Measurements from ENCODE around the gene NOX5. TPM values are rescaled to one million over a fixed set of nuclear protein-coding genes. Genes with fewer than 3 reads are reported as not detected.

The NOX5 gene
- total RNA-seq, 1 donor, result not detected

DNA sequence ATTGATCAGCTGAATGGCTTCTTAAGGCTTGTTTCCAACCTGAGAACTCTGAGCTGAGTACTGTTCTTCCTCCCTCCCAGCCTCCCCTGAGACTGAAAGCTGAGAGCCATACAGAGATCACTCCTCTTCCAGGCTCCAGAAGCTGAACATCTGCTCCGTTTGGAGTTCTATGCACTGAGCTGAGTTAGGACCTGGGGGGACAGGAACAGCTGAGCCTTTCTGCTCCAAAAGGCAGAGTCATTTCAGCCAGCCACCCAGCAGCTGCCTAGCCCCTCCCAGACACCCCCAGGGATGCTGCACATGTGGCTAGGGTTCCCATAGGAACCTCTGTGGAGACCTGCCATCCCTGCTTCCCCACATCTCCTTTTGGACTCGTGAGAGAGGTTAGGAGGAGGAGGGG is 81.7 kb downstream of the NOX5 start:
- Histone ChIP-seq H3K27me3 (ENCODE audit: insufficient read depth, low read length) (no peaks in the 10 kb centered on the region), H3K9me3 (ENCODE audit: low read depth, low read length) (no peaks in the 10 kb centered on the region), H3K4me1 (ENCODE audit: insufficient read depth, low read length) (peaks cover 4% of the 10 kb centered on the region), H3K4me3 (ENCODE audit: low read length) (no peak overlapping the region)

DNA sequence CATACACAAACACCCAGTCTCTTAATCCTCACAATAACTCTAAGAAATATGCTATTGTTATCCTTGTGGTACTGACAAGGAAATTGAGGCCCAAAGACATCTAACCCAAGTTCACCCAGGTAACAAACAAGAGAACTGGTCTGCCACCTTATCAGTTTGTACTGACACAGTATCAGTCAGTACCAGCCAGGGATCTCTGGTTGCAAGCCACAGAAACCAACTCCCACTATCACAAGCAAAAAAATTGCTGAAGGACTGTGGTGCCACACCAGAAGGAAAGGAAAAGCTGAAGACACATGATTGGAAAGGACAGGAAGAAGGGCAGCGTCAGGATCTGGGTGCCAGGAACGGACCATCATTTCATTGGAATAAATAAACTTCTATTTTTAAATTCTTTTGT is 82.1 kb downstream of the NOX5 start:
- Histone ChIP-seq H3K27me3 (ENCODE audit: insufficient read depth, low read length) (no peaks in the 10 kb centered on the region), H3K9me3 (ENCODE audit: low read depth, low read length) (no peaks in the 10 kb centered on the region)

DNA sequence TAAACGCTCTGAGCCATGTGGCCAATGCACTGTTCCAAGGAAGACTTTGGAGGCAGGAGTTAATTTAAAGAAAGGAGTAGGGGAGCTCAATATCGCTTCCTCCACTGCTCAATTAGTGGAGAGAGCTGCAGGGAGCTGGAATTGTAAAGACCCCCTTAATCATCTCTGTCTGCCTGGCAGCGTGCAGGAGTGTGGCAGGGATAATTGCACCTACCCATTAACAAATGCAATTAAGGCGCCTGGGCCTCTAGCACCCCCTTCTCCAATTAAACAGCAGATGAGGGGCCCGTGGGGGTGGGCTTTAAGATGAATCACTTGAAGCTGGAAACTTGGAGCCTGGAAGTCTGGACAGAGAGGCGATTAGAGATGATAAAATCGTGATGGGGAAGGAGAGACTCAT is 84.3 kb downstream of the NOX5 start:
- H3K4me1 ChIP-seq (ENCODE audit: insufficient read depth, low read length), result peaks cover 2% of the 10 kb centered on the region
- no peaks in the 10 kb centered on the region for H3K27me3 ChIP-seq (ENCODE audit: insufficient read depth, low read length)
- H3K9me3 ChIP-seq (ENCODE audit: low read depth, low read length), result no peaks in the 10 kb centered on the region
- no peak overlapping the region for H3K4me3 ChIP-seq (ENCODE audit: low read length)

More for the DNA sequence above, 82.1 kb downstream of the NOX5 start:
- no peak overlapping the region for H3K4me3 ChIP-seq (ENCODE audit: low read length)
- peaks cover 4% of the 10 kb centered on the region for H3K4me1 ChIP-seq (ENCODE audit: insufficient read depth, low read length)

DNA sequence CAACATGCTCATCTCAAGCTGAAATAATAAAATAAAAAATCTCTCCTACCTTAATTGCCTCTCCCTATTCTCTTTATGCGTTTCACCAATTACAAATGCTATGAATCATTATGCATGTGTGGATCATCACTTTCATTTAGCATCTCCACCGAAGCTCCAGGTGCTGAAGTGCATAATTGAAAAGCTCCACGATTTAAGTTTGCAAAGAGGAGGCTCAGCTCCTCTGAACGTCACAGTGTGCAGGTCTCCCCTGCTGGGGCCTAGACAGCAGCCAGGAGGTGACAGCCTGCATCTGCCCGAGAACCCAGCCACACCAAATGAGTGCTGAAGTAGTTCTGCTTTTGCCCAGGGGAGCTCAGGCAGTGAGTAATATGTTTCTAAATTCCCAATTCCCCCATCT is 85.4 kb downstream of the NOX5 start:
- no peaks in the 10 kb centered on the region for H3K9me3 ChIP-seq (ENCODE audit: low read depth, low read length)
- peaks cover 3% of the 10 kb centered on the region for H3K4me1 ChIP-seq (ENCODE audit: insufficient read depth, low read length)
- H3K4me3 ChIP-seq (ENCODE audit: low read length), result no peak overlapping the region
- no peaks in the 10 kb centered on the region for H3K27me3 ChIP-seq (ENCODE audit: insufficient read depth, low read length)

DNA sequence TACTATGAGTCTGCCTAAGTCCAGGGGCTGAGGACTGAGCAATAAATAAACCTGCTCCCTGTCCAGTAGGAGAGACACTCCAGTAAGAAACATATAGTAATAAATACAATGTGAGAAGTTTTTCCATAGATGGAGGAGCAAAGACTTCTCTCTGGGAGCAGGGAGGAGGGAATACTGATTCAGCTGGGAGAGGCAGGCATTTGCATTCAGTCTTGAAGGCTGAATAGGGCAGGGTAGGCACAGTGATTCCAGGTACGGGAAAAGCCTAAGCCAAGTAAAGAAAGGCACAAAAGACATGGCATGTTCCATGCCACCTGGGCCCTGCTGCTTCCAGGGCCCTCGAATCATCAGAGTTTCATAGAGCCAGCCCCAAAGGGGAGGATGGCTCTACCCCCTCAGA is 86.3 kb downstream of the NOX5 start:
- Histone ChIP-seq H3K9me3 (ENCODE audit: low read depth, low read length) (no peaks in the 10 kb centered on the region), H3K4me1 (ENCODE audit: insufficient read depth, low read length) (peaks cover 3% of the 10 kb centered on the region), H3K4me3 (ENCODE audit: low read length) (no peak overlapping the region), H3K27me3 (ENCODE audit: insufficient read depth, low read length) (no peaks in the 10 kb centered on the region)

DNA sequence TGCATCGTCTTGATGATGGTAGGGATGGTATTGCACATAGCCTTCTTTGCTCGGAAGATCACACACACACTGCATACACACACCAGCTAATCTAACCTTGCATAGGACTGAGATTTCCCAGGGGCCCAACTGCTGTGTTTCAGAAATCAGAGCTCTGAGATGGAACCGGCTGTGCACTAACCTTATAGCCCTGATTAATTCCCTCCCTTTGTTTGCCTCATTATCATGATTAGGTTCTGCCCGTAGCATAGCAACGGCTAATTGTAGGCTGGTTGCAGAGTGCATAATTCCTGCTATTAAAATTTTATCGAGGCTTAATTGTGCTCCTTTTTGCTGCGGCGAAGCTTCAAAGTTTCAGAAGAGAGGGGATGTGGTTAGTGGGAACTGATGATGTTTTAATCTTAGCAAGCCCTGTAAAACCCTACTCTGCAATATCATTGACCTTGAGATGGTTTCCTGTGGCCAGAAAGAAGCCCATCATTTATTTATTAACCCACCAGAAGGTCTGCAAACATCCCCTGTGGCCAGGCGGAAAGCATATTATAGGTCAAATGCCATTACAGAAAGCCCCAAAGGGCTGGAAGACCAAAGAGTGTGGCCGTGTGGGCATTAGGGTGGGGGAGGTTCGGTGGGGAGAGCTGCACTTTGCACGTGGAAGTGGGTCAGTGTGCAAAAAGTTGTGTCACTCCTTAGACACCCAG is 89.7 kb downstream of the NOX5 start:
- H3K9me3 ChIP-seq (ENCODE audit: low read depth, low read length), result no peaks in the 10 kb centered on the region
- no peak overlapping the region for H3K4me3 ChIP-seq (ENCODE audit: low read length)
- no peaks in the 10 kb centered on the region for H3K27me3 ChIP-seq (ENCODE audit: insufficient read depth, low read length)
- H3K4me1 ChIP-seq (ENCODE audit: insufficient read depth, low read length), result peaks cover 3% of the 10 kb centered on the region

DNA sequence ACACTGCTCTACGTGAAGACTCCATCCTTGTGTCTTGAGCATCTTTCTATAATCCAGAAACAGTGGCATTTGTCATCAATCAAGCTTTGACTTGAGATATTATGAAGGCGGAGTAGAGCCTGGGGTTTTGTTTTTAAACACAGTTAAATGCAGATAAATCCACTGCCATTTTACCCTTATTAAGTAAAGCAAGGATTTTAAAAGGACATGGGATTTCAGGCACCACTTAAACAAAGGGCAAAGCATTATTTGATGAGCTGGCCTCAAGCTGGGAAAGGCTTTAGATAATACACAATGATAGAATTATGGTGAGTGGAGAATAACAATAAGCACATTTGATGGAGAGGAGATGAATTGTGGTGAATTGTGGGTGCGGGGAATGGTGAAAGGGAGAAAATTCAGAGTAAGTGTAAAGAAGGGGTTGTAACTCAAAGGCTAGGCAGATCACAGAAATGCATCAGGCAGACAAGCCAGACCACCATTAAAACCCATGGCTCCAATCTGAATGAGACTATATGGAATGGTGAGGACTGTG is 91.0 kb downstream of the NOX5 start:
- Histone ChIP-seq H3K4me1 (ENCODE audit: insufficient read depth, low read length) (peaks cover 3% of the 10 kb centered on the region), H3K4me3 (ENCODE audit: low read length) (no peak overlapping the region), H3K9me3 (ENCODE audit: low read depth, low read length) (no peaks in the 10 kb centered on the region), H3K27me3 (ENCODE audit: insufficient read depth, low read length) (no peaks in the 10 kb centered on the region)

DNA sequence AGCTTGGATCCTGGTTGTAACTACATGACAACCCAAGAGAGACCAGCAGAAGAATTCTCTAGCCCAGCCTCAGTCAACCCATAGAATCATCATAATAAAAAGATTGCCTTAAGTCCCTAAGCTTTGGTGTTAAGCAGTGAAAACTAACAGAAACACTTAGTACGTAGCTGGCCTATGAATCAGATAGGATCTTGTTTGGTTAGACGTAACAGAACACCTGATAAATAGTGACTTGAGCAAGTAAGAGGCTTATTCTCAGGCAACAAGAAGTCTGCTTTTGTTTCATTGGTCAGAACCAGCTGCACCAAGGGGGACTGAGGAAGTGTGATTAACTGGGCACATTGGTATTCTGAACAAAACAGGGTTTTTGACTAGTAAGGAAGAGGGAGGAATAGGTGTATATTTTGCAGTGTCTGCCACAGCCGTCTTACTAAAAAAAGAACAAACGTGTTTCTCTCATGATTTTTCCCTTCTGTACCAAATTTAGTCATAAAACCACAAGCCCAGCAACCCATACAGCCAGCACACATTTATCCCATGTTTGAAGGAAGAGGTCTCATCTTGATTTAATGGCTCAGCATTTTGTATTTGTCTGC is 92.6 kb downstream of the NOX5 start:
- Histone ChIP-seq H3K27me3 (ENCODE audit: insufficient read depth, low read length) (no peaks in the 10 kb centered on the region), H3K9me3 (ENCODE audit: low read depth, low read length) (no peaks in the 10 kb centered on the region)

More for the DNA sequence above, 92.6 kb downstream of the NOX5 start:
- H3K4me3 ChIP-seq (ENCODE audit: low read length), result no peak overlapping the region
- H3K4me1 ChIP-seq (ENCODE audit: insufficient read depth, low read length), result peaks cover 3% of the 10 kb centered on the region

Other genes starting within 250 kb of the NOX5 start
- 52.8 TPM for gene ANP32A, start 193.8 kb upstream of the NOX5 start, total RNA-seq
- 0.21 TPM for gene SPESP1, start 84.2 kb upstream of the NOX5 start, total RNA-seq
- gene GLCE, start 145.9 kb downstream of the NOX5 start, total RNA-seq, result 3.7 TPM